Esophagus muscularis mucosa (tissue), 4 donors: ENCODE measurements around the gene PHYHIPL.

Source experiments
- CTCF ChIP-seq, 3 experiments: fragments of 200-600 bp in 2 of 3; fragments of 450-650 bp in 1 of 3; sonication (generic) in 2 of 3; IDR thresholded peaks; one replicate each; pipeline ENCODE4 v1.5.1; 2017 to 2019; ENCODE audit warnings: antibody characterized with exemption in 3 of 3, mild to moderate bottlenecking in 2 of 3, moderate library complexity in 1 of 3
- EP300 ChIP-seq: sonication (generic); formaldehyde crosslinking; IDR thresholded peaks from one replicate; pipeline ENCODE4 v1.6.1; 2017; ENCODE audit warnings: antibody characterized with exemption
- POLR2A ChIP-seq: fragments of 450-650 bp; IDR thresholded peaks from one replicate; pipeline ENCODE4 v1.6.1; 2017; ENCODE audit warnings: antibody characterized with exemption, moderate library complexity, mild to moderate bottlenecking, low read depth
- POLR2AphosphoS5 ChIP-seq, 2 donors: sonication (generic); formaldehyde crosslinking; IDR thresholded peaks; one replicate each; pipeline ENCODE4 v1.6.1; 2017; ENCODE audit warnings: antibody characterized with exemption in 2 of 2

- TF ChIP-seq CTCF (IDR thresholded peaks at IDR 0.05) (no peak), POLR2A (no peak), POLR2AphosphoS5 (IDR thresholded peaks at IDR 0.05) (no peak), EP300 (no peak)
Observed at GRCh38 chr10:59216178-59216869, 39.9 kb downstream of the PHYHIPL start.
